ENCODE measurements around the gene TNFRSF9.

GRCh38 chr1:7915826-7916500 lies 24.7 kb downstream of the TNFRSF9 start:
- TF ChIP-seq POLR2AphosphoS5 (IDR thresholded peaks at IDR 0.05): no peak
- no peak for TF ChIP-seq CTCF (IDR thresholded peaks at IDR 0.05 in 8 of 11, conservative IDR thresholded peaks at IDR 0.05 in 3 of 11)
